Neural crest cell (in vitro differentiated cells): ENCODE measurements around the gene TTN. TPM values are rescaled to one million over a fixed set of nuclear protein-coding genes. Genes with fewer than 3 reads are reported as not detected.
A peak's percentile ranks its signal among the peaks of the same experiment; 100 is the strongest.

Experiments
- DNase-seq: peaks from one replicate; pipeline ENCODE4 v3.0.0; 2021; ENCODE audit warnings: low read depth, mixed read lengths, low spot score
- H3K27ac Mint-ChIP-seq: one replicate; pipeline ENCODE4 v1.8.0; 2021; ENCODE audit warnings: mild to moderate bottlenecking, mixed read lengths; ENCODE audit not compliant: unreplicated experiment
- H3K27me3 Mint-ChIP-seq: 2 replicates; pipeline ENCODE4 v1.8.0; 2021; ENCODE audit warnings: low read depth, mild to moderate bottlenecking, mixed read lengths
- H3K36me3 Mint-ChIP-seq: 2 replicates; pipeline ENCODE4 v1.8.0; 2021; ENCODE audit warnings: low read depth, mild to moderate bottlenecking, mixed read lengths
- H3K4me1 Mint-ChIP-seq: 2 replicates; pipeline ENCODE4 v1.8.0; 2021; ENCODE audit warnings: mixed read lengths
- H3K4me3 Mint-ChIP-seq: one replicate; pipeline ENCODE4 v1.8.0; 2021; ENCODE audit warnings: mild to moderate bottlenecking, mixed read lengths
- H3K9me3 Mint-ChIP-seq: 2 replicates; pipeline ENCODE4 v1.8.0; 2021; ENCODE audit warnings: mixed read lengths
- total RNA-seq: library from RNA; stranded (reverse); gene quantifications from 2 replicates; pipeline ENCODE4 v1.2.1, GENCODE V29; 2021
- TF ChIP-seq, protein P1 (sequence below): fragments of 200-600 bp; sonication (generic); conservative IDR thresholded peaks from 2 replicates; pipeline ENCODE4 v1.5.0; 2021; ENCODE audit warnings: antibody characterized with exemption, mild to moderate bottlenecking

The TTN gene
- total RNA-seq, 1 donor from 2014 or later: under 0.01 TPM

DNA sequence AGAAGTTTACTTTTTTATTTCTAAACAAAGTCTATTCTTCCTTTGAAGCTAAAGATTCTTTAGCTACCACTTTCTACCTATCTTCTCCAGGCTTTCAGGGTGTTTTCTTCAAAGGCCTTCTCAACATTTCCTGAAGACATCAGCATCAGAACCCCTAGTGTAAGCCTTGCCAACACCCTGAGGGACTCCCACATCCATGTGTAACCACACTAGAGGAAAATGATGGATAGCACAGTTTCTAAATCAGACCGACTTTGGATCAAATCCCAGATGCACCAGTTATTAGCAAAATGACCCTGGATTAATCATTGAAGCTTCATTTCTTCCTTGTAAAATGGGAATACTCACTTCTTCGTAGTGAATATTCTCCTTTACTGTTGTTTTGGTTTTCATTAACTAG, 4.7 kb upstream of the TTN start:
- TF ChIP-seq, protein P1, sequence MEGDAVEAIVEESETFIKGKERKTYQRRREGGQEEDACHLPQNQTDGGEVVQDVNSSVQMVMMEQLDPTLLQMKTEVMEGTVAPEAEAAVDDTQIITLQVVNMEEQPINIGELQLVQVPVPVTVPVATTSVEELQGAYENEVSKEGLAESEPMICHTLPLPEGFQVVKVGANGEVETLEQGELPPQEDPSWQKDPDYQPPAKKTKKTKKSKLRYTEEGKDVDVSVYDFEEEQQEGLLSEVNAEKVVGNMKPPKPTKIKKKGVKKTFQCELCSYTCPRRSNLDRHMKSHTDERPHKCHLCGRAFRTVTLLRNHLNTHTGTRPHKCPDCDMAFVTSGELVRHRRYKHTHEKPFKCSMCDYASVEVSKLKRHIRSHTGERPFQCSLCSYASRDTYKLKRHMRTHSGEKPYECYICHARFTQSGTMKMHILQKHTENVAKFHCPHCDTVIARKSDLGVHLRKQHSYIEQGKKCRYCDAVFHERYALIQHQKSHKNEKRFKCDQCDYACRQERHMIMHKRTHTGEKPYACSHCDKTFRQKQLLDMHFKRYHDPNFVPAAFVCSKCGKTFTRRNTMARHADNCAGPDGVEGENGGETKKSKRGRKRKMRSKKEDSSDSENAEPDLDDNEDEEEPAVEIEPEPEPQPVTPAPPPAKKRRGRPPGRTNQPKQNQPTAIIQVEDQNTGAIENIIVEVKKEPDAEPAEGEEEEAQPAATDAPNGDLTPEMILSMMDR: no peak
- no peaks in the 10 kb centered on the region for H3K36me3 Mint-ChIP-seq
- H3K4me3 Mint-ChIP-seq: no peak overlapping the region
- DNase-seq: no peak
- H3K27me3 Mint-ChIP-seq: no peaks in the 10 kb centered on the region
- H3K4me1 Mint-ChIP-seq: no peaks in the 10 kb centered on the region
- H3K9me3 Mint-ChIP-seq: no peaks in the 10 kb centered on the region
- H3K27ac Mint-ChIP-seq: no peak overlapping the region

DNA sequence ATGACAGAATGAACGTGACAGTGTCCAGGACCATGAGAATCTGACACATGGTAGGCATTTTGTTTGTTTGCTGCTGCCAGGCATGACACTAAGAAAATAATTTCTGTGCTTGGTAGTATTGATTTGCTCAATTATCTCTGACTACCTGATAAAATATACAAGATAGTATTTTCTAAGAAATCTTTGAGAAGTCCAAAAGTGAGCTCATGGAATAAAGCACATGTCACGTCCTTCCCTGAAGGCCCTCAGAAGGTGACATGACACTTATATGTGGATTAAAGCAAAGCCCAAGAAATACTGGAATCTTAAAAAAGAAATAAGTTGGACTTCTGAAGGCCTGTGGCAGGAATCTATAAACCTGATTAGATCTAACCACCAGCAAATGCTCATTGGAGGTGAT, 3.8 kb upstream of the TTN start:
- no peaks in the 10 kb centered on the region for H3K9me3 Mint-ChIP-seq
- H3K36me3 Mint-ChIP-seq: no peaks in the 10 kb centered on the region
- H3K27ac Mint-ChIP-seq: no peak overlapping the region
- no peaks in the 10 kb centered on the region for H3K4me1 Mint-ChIP-seq
- DNase-seq: no peak
- H3K4me3 Mint-ChIP-seq: no peak overlapping the region
- no peaks in the 10 kb centered on the region for H3K27me3 Mint-ChIP-seq
- TF ChIP-seq, protein P1: no peak

DNA sequence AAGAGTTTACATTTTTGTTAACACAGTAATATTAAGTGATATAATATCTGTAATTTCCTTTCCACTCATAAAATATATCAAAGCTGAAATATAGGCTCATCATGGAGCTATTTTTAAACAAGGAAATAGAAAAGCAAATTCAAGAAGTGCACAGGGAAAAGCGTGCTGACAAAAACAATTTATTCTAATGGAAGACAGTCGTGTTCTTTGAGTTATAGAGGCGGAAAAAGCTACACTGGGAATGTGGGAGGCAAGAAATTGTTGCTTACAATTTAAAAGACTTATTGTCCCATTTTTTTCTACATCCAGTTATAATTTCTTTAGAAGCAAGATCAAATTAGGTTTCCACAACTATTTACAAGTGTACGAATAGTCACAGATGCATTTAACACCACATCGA, 3.2 kb upstream of the TTN start:
- TF ChIP-seq, protein P1: no peak
- Mint-ChIP-seq H3K27me3 (no peaks in the 10 kb centered on the region), H3K4me1 (no peaks in the 10 kb centered on the region), H3K9me3 (no peaks in the 10 kb centered on the region), H3K4me3 (no peak overlapping the region), H3K27ac (no peak overlapping the region), H3K36me3 (no peaks in the 10 kb centered on the region)
- DNase-seq: no peak

DNA sequence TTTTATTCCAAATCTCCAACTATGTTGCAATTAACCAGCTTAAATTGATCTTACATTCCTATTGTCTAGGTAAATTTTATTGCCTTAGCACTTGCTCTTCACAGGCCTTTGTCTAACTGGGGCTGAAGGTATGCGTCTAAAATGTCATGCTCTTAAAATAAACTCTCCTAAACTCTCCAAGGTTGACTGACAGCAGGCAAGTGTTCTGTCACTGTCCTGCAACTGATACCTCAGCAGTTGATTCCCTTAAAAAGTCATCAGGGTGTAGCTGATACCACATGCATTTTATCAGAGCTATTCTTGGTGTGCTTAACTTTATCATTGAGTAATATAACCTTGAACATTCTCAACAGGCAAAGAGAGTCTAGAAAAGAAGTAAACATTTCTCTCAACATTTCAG, 680 bp downstream of the TTN start:
- Mint-ChIP-seq H3K27ac (no peak overlapping the region), H3K9me3 (no peaks in the 10 kb centered on the region), H3K27me3 (no peaks in the 10 kb centered on the region), H3K4me1 (no peaks in the 10 kb centered on the region), H3K4me3 (no peak overlapping the region), H3K36me3 (no peaks in the 10 kb centered on the region)
- TF ChIP-seq, protein P1: no peak
- DNase-seq: no peak

DNA sequence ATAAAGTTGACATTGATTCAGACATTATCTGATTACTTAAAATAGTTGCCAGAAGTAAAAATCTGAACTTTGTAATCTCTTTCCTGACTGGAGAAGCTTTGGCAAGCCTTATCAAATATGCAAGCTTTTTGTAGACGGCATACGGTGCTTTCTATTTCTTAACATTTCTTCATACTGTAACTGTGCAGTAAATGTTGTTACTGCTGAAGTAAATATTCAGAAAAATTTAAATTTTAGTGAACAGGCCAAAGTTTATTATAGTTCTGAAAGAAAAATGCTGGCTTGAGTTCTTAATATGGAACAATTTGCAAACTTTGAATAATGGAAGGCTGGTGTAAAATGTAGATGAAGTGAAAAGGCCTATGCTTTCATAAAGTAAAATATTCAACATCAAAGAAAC, 1.8 kb downstream of the TTN start:
- TF ChIP-seq, protein P1: no peak
- no peak for DNase-seq
- Mint-ChIP-seq H3K9me3 (no peaks in the 10 kb centered on the region), H3K36me3 (no peaks in the 10 kb centered on the region), H3K27me3 (no peaks in the 10 kb centered on the region), H3K4me1 (no peaks in the 10 kb centered on the region), H3K27ac (no peak overlapping the region), H3K4me3 (no peak overlapping the region)

DNA sequence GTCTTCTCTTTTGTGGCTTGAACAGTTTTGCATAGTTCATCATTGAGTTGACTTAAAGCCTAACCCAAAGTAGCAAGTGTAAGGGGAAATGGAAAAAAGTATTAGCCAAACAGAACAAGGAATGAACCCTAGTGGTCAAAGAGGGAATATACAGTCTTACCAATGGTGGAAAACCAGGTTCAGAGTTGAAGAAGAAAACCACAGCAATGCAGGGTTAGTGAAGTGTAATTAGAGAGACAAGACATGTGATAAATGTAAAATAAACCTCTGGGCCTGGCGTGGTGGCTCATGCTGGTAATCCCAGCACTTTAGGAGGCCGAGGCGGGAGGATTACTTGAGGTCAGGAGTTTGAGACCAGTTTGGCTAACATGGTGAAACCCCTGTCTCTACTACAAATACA, 2.4 kb downstream of the TTN start:
- DNase-seq: no peak
- Mint-ChIP-seq H3K9me3 (no peaks in the 10 kb centered on the region), H3K27ac (no peak overlapping the region), H3K4me3 (no peak overlapping the region), H3K36me3 (no peaks in the 10 kb centered on the region), H3K4me1 (no peaks in the 10 kb centered on the region), H3K27me3 (no peaks in the 10 kb centered on the region)
- TF ChIP-seq, protein P1: peak; percentile 62
